GM21447 (cell line): ENCODE measurements around the gene NUAK2.

ENCODE experiments used
- ATAC-seq: cut with Tn5 transposase; IDR thresholded peaks from one replicate; pipeline ENCODE4 v1.9.1; 2021; ENCODE audit not compliant: unreplicated experiment

The NUAK2 gene

GRCh38 chr1:205323794-205324193 is 2.2 kb upstream of the NUAK2 start:
- ATAC-seq: no peak

DNA sequence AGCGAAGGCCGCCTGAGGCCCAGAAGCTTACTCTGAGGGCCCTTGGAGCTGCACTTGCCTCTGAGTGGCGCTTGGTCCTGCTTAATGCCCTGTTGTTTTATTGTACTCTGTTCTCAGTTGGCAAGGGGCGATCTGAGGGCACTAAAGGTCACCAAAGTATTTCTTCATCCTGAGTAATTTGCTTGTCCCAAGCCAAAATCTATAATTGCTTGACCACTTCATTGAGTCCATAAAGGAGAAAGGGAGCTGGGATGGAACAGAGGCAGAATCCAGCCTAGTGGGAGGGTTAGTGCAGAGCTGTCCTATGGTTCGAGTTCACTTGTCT is 376 bp upstream of the NUAK2 start:
- ATAC-seq: no peak

GRCh38 chr1:205319081-205320018 is 2.2 kb downstream of the NUAK2 start:
- ATAC-seq: no peak

DNA sequence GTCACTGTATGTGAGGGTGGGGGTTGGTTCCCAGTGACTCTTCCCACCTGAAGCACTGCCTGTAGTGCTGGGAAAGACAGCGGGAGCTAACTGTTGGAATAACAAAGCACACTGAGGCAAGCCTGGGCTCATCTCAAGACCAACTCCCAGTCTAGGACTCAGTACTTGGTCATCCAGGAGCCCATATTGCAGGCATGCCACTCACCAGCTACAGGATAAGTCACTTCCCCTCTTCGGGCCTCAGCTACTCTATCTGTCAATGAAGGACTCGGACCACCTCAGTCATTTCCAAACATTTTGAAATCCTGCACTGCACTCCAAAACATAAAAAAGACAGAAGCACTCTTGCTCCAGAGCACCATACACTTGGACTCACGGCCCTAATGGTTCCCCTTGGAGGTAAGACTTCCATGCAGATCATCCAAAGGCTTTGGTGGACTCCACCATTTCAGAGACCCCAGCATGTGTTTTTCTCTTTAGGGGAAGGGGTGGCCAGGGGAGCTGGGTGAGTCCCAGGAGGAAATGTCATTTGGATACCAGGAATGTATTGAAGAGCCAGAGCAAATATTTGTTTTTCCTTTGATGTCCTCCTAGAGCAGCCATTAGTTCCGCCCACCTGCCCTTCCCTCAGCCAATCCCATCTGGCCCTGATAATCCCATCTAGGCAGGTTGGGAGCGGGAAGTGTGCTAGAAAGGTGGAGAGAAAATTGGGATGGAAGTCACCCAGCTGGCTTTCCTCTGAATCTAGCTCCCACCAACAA is 3.1 kb downstream of the NUAK2 start:
- no peak for ATAC-seq

- ATAC-seq: no peak
These were observed 4.1 kb downstream of the NUAK2 start for GRCh38 chr1:205317311-205317917.

DNA sequence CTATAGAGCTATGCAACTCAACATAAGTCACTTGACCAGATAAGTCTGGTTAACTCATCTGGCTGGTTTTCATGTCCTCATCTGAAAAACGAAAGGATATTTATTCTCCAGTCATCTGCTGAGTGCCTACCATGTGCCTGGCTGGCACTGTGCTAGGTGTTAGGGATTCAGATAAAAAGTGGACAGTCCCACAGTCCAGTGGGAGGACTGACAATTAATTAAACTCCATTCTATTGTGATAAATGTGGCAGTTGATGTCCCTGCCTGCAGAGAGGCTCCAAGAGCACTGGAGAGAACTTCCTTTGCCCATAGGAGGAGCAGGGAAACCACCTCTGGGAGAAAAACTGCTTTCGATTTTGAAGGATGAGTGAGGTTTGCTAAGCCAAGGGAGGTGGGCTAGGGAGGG is 5.4 kb downstream of the NUAK2 start:
- no peak for ATAC-seq

DNA sequence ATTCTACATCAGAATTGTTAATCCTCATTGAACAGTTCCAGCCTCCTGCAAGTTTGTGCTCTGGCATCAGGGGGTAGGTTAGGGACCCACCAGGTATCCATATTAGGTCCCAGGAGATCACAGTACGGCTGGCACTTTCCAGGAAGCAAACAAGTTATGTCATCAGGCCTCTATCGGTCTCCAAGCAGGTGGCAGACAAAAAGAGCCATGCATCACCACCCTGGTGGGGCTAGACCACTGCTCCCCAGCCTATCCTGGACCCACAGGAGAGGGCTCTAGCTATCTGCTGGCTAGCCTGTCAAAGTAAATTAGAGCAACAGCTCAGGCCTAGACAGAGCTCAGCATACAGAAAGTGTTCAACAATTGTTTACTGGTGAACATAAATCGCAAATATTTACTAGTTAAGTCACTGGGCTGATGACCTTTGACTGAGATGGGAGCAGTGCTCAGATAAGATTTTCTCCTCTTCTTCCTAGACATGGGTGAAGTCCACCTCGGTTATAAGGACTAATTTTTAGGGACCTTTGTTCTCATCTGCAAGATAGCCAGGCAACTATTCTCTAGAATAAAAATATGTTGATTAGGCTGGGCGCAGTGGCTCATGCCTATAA is 6.4 kb downstream of the NUAK2 start:
- ATAC-seq: no peak

DNA sequence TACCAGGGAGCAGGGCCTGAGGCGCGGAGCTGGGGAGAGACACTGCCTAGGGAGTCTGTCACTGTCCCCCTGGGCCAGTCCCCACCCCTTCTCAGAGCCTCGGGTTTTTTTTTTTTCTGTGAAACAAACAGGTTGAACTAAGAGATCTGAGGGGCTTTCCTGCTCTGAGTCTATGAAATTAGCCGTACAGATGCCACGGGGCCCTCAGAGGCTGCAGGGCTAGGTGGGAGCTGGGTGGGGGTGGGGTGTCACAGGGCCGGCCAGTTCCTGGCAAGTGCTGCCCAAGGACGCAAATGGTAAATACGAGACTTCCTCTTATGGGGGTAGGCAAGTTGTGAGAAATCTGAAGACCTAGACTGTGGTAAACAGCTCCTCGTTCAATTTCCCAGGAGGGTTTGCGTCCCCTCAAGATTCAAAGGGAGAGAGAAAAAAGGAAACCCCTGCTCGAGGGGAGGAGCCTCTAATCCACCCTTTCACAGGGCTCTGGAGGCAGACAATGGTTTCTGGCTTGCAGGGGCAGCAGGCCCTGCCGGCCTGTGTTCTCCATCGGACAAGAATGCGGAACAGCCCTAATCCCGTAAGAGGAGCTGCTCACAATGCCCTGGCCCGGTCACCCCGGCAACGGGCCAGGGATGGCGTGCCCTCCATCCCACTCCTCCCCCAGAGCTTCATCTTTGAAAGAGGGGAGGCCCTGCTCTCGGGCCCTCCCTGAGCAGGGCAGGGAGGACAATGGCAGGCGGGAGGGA is 7.8 kb downstream of the NUAK2 start:
- ATAC-seq: peak; percentile 68

GRCh38 chr1:205312866-205313562 is 8.5 kb downstream of the NUAK2 start:
- no peak for ATAC-seq

- ATAC-seq: no peak
These were observed 10.4 kb downstream of the NUAK2 start for GRCh38 chr1:205310976-205311704.

DNA sequence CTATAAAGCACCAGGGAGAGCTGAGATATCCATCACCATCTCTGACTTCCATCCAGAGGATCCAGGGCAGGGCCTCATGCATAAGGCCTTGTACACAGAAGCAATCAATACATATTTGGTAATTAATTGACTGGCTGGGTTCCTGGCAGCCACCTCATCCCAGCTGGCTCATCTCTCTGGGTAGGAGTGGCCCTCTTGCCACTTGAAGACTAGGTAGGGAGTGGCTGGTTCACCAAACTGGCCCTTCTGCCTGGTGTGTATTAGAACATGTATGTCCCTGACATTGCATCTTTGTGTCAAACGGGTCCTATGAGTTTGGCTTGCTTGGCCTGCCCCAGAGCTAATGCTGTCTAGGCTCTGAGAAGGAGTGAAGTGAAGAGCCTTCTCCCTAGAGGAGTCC is 11.8 kb downstream of the NUAK2 start:
- no peak for ATAC-seq

- ATAC-seq: no peak
These were observed 14.5 kb downstream of the NUAK2 start for GRCh38 chr1:205306929-205307566.

- no peak for ATAC-seq
These were observed 16.9 kb downstream of the NUAK2 start for GRCh38 chr1:205304695-205305070.

GRCh38 chr1:205304046-205304694 is 17.4 kb downstream of the NUAK2 start:
- no peak for ATAC-seq

DNA sequence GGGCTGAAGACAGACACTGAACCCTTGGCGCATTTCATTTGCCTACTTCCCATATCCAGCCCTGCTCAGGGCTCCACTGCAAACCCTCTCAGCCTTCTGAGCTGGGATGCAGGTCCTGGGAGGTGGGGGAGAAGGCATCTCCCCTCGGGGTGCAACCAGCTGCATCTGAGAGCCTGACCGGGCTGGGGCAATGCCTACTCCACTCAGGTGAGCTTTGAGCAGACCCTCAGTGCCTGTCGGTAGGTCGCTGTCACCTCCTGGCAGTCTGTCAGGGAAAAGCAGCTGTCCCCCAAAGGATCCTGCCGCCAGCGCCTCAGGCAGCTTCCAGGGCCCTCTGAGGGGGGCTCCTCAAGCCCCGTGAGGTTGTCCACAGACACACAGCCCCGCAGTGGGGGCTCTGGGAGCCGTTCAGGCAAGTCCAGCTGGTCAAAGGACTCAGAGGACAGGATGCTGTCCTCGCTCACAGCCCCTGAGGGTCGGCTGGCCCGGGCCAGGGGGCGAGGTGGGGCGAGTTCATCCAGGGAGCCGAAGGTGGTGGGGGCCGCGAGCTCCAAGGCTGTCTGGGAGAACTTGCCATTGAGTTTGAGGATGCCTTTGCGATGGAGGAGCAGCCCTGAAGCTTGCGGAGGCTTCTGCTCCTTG is 18.2 kb downstream of the NUAK2 start:
- no peak for ATAC-seq

- no peak for ATAC-seq
These were observed 19.5 kb downstream of the NUAK2 start for GRCh38 chr1:205301842-205302588.

GRCh38 chr1:205301205-205301821 is 20.2 kb downstream of the NUAK2 start:
- ATAC-seq: no peak
